ENCODE results near the gene XRCC3.
"Not testable (repeated sequence)": the region's sequence is repeated elsewhere in the genome, so short reads cannot be mapped to it uniquely, and the experiment has no call there.

The XRCC3 gene

GRCh38 chr14:103696466-103697071 lies 18.7 kb downstream of the XRCC3 start:
- no peak overlapping the region for H3K4me3 ChIP-seq (ENCODE audit: low read depth, low read length)
- TF ChIP-seq CTCF (IDR thresholded peaks at IDR 0.05; ENCODE audit: borderline replicate concordance, insufficient read depth, low read depth, low read length) = no peak

GRCh38 chr14:103696070-103696402 lies 19.2 kb downstream of the XRCC3 start:
- no peak for TF ChIP-seq CTCF (IDR thresholded peaks at IDR 0.05; ENCODE audit: borderline replicate concordance, insufficient read depth, low read depth, low read length)
- H3K4me3 ChIP-seq (ENCODE audit: low read depth, low read length) = no peak overlapping the region

GRCh38 chr14:103695296-103696069 lies 19.8 kb downstream of the XRCC3 start:
- no peak overlapping the region for H3K4me3 ChIP-seq (ENCODE audit: low read depth, low read length)
- no peak for TF ChIP-seq CTCF (IDR thresholded peaks at IDR 0.05; ENCODE audit: borderline replicate concordance, insufficient read depth, low read depth, low read length)

- H3K4me3 ChIP-seq (ENCODE audit: low read depth, low read length) = no peak overlapping the region
- TF ChIP-seq CTCF (IDR thresholded peaks at IDR 0.05; ENCODE audit: borderline replicate concordance, insufficient read depth, low read depth, low read length) = no peak
Observed at GRCh38 chr14:103694572-103695026, 20.7 kb downstream of the XRCC3 start.

GRCh38 chr14:103693515-103693914 lies 21.7 kb downstream of the XRCC3 start:
- no peak for TF ChIP-seq CTCF (IDR thresholded peaks at IDR 0.05; ENCODE audit: borderline replicate concordance, insufficient read depth, low read depth, low read length)
- no peak overlapping the region for H3K4me3 ChIP-seq (ENCODE audit: low read depth, low read length)

GRCh38 chr14:103692871-103693270 lies 22.4 kb downstream of the XRCC3 start:
- no peak for TF ChIP-seq CTCF (IDR thresholded peaks at IDR 0.05; ENCODE audit: borderline replicate concordance, insufficient read depth, low read depth, low read length)
- no peak overlapping the region for H3K4me3 ChIP-seq (ENCODE audit: low read depth, low read length)

- no peak overlapping the region for H3K4me3 ChIP-seq (ENCODE audit: low read depth, low read length)
- no peak for TF ChIP-seq CTCF (IDR thresholded peaks at IDR 0.05; ENCODE audit: borderline replicate concordance, insufficient read depth, low read depth, low read length)
Observed at GRCh38 chr14:103692159-103692558, 23.1 kb downstream of the XRCC3 start.

- H3K4me3 ChIP-seq (ENCODE audit: low read depth, low read length) = not testable (repeated sequence)
Observed at GRCh38 chr14:103691655-103692054, 23.6 kb downstream of the XRCC3 start.

Measured in GM12875 (cell line).